ENCODE results near the gene P3H1. TPM values are rescaled to one million over a fixed set of nuclear protein-coding genes. Genes with fewer than 3 reads are reported as not detected.

The P3H1 gene
- total and polyA plus RNA-seq, 7 donors, result 2.9 to 8.5 (median 5.7) TPM

DNA sequence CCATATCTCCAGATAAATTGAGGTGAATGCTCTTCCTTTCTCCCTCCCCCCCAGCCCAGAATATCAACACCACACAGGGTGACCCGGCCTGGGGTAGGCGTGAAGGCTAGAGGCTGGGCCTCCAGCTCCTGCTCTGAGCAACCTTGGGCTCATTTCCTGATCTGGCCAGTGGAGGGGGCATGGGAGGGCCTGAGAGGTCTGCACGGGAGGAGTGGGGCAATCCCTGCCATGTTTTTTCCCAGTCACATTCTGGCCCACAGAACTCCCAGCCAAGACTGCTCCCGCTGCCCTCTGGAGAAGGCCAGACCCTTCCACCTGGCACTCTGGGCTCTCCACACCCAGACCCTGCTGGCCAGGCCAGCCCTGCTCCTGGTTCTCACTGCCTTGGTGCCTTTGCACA is 30.7 kb downstream of the P3H1 start:
- peak in 1 of 4 donors; percentile 37 for ATAC-seq
- peaks cover 0 to 3% (median 0%) of the 10 kb centered on the region in 3 donors for H3K27me3 ChIP-seq (ENCODE audit: insufficient read depth in 3 of 3, low read length in 2 of 3)
- DNase-seq, result no peak
- intact Hi-C loops (cut with DNase I), result no loop called here
- H3K27ac ChIP-seq, result no peak overlapping the region
- no peak overlapping the region for H3K4me3 ChIP-seq
- H3K9me3 ChIP-seq, result no peaks in the 10 kb centered on the region
- no peaks in the 10 kb centered on the region for H3K36me3 ChIP-seq (ENCODE audit: insufficient read depth in 1 of 2, low read depth in 1 of 2)
- TF ChIP-seq, protein P1, sequence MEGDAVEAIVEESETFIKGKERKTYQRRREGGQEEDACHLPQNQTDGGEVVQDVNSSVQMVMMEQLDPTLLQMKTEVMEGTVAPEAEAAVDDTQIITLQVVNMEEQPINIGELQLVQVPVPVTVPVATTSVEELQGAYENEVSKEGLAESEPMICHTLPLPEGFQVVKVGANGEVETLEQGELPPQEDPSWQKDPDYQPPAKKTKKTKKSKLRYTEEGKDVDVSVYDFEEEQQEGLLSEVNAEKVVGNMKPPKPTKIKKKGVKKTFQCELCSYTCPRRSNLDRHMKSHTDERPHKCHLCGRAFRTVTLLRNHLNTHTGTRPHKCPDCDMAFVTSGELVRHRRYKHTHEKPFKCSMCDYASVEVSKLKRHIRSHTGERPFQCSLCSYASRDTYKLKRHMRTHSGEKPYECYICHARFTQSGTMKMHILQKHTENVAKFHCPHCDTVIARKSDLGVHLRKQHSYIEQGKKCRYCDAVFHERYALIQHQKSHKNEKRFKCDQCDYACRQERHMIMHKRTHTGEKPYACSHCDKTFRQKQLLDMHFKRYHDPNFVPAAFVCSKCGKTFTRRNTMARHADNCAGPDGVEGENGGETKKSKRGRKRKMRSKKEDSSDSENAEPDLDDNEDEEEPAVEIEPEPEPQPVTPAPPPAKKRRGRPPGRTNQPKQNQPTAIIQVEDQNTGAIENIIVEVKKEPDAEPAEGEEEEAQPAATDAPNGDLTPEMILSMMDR (IDR thresholded peaks at IDR 0.05), result no peak
- no peaks in the 10 kb centered on the region for H3K4me1 ChIP-seq
- 51 to 63% (median 56%) methylated on average over 4 of the region's 4 CpGs for WGBS, 3 donors

DNA sequence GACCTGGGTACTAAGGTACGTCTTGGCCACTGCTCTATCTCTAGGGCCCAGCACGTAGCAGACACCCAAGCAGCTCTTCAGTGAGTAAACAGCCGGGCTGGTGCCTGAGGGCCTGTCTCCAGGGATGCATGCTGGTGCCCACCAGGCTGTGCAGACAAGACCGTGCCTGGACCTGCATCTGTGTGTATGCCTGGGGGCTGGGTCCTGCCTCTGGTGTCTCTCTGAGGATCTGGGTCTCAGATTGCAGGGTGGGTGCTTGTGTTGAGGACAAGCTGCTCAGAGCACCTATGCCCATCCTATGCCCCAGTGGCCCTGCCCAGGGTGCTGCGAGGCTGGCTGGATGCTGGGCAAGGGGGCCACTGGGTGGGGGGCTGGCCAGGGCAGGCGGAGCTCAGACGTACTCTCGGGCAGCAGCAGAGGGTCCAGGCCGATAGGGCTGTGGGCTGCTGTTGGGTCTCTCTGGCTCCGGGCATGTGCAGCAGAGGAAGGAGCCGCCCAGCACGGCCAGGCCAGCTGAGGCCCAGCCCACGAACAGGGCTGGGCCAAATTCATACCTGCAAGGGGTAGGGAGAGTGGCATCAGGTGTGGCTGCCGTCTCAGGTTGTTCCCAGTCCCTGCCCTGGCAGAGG is 31.2 kb downstream of the P3H1 start:
- Histone ChIP-seq H3K36me3 (ENCODE audit: insufficient read depth in 1 of 2, low read depth in 1 of 2) (no peaks in the 10 kb centered on the region), H3K4me1 (no peaks in the 10 kb centered on the region), H3K27ac (no peak overlapping the region), H3K9me3 (no peaks in the 10 kb centered on the region), H3K4me3 (no peak overlapping the region), H3K27me3 (ENCODE audit: insufficient read depth in 3 of 3, low read length in 2 of 3) (peaks cover 0 to 3% (median 0%) of the 10 kb centered on the region in 3 donors)
- TF ChIP-seq, protein P1 (IDR thresholded peaks at IDR 0.05), result no peak
- intact Hi-C loops (cut with DNase I), result no loop called here
- DNase-seq, result no peak
- WGBS, 3 donors, result 82 to 89% (median 88%) methylated on average over 11 to 14 of the region's 14 CpGs
- ATAC-seq, result no peak

DNA sequence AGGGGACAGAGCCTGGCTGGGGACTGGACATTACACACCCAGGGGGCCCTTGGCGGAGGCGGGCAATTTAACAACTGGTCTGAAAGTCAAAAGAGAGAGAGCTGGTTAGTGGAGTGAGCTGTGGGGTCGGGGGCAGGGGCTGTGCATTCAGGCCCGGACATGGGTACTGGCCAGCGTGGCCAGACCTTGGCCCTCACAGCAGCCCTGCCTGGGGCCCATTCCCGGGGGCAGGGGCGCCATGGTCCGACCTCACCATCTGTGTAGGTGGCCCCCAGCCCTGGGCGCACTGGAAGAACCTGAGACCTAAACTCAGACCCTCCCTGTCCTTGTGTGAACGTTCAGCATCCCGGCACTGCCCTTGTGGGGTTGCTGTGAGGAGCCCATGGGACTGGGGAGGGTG is 31.8 kb downstream of the P3H1 start:
- ATAC-seq (no peak), DNase-seq (no peak)
- WGBS, 3 donors, result 81 to 85% (median 84%) methylated on average over 11 of the region's 11 CpGs
- H3K36me3 ChIP-seq (ENCODE audit: insufficient read depth in 1 of 2, low read depth in 1 of 2), result no peaks in the 10 kb centered on the region
- TF ChIP-seq, protein P1 (IDR thresholded peaks at IDR 0.05), result no peak
- H3K4me1 ChIP-seq, result no peaks in the 10 kb centered on the region
- no peak overlapping the region for H3K4me3 ChIP-seq
- no peaks in the 10 kb centered on the region for H3K9me3 ChIP-seq
- H3K27me3 ChIP-seq (ENCODE audit: insufficient read depth in 3 of 3, low read length in 2 of 3), result peaks cover 0 to 3% (median 0%) of the 10 kb centered on the region in 3 donors
- no peak overlapping the region for H3K27ac ChIP-seq
- intact Hi-C loops (cut with DNase I), result no loop called here

DNA sequence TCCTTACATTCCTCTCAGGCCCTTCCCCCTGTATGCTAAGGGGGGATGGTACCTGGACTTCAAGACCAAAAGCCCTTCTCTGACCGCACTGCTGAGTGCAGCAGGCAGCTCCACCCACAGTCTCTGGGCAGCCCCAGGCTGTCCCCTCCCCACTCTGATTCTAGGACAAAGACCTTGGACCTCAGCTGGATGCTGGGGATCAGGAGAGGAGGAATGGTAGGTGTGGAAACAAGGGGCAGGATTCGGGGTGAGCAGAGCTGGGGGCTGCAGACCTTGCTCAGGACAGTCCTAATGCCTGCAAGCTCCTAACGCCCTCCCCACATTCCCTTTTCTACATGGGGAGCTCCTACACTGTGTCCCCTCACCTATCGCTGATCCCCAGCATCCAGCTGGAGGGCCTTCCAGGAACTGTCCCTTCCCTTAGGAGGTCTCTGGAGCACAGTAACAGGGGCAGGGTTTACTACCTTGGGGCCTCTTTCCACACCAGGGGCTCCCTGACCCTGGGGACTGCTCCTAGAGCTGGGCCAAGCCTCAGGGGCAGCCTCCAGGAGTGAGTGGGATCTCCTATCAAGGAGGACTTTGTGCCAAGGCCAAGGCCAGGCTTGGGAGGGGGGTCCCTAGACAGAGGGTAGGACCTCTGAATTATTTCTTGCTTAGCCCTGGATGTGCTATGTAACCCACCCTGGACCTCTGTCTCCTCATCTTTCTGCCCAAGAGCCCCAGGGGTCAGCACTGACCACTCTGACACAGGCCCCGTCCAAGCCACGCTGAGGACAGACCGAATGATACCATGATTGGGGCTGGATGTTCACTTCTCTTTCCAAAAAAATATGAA is 32.4 kb downstream of the P3H1 start:
- Histone ChIP-seq H3K27ac (no peak overlapping the region), H3K27me3 (ENCODE audit: insufficient read depth in 3 of 3, low read length in 2 of 3) (peaks cover 0 to 3% (median 0%) of the 10 kb centered on the region in 3 donors), H3K9me3 (no peaks in the 10 kb centered on the region), H3K4me1 (no peaks in the 10 kb centered on the region), H3K36me3 (ENCODE audit: insufficient read depth in 1 of 2, low read depth in 1 of 2) (no peaks in the 10 kb centered on the region), H3K4me3 (no peak overlapping the region)
- ATAC-seq, result no peak
- TF ChIP-seq, protein P1 (IDR thresholded peaks at IDR 0.05), result no peak
- no peak for DNase-seq
- intact Hi-C loops (cut with DNase I), result no loop called here
- 86 to 96% (median 93%) methylated on average over 7 of the region's 7 CpGs for WGBS, 3 donors

Data from psoas muscle (tissue), 8 donors.